ENCODE results near the gene LINGO1. TPM values are rescaled to one million over a fixed set of nuclear protein-coding genes. Genes with fewer than 3 reads are reported as not detected.

The LINGO1 gene
- total and polyA plus RNA-seq, 4 donors, result 0.50 to 1.6 (median 0.75) TPM; not detected in 1

DNA sequence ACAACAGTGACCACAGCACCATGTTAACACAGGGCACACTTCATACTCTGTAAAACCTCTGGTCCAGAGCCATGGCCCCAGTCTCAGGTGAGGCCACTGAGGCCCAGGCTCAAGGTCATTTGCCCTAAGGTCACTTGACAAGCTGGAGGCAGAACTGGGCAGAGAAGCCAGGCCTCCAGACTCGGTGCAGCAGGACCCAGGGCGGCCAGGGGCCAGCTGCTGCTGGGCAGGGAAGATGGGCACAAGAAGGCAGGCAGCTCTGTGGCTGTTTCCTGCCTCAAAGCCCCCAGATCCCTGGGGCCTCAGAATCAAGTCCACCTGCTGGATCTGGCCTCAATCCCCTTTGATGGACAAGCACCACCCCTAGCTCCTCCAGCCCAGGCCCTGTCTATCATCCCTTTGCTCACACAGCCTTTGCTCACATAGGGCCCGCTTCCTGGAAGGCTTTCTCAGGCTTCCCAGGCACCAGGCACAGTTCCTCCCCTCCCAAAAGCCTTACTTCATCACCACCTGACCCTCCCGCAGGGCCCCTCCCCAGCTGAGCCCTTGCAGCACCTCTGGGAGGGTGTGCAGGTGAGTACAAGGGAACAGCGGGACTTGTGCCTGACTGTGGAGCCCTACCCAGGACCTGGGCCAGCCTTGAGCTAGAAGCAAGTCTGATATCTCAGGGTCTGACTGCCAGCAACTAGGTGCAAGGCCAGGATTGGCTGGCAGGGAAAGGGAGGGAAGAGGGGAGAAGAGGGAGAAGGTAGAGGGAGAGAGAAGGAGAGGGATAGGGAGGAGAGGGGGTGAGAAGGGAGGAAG, 38.0 kb upstream of the LINGO1 start:
- Histone ChIP-seq H3K27ac (ENCODE audit: low read depth in 1 of 2, low read length in 2 of 2) (no peak overlapping the region), H3K9me3 (ENCODE audit: control insufficient read depth in 4 of 4, low read length in 3 of 4) (no peaks in the 10 kb centered on the region), H3K4me3 (ENCODE audit: low read depth in 1 of 3, low read length in 3 of 3) (no peak overlapping the region), H3K4me1 (ENCODE audit: control insufficient read depth in 4 of 4, insufficient read depth in 4 of 4, low read length in 3 of 4) (no peaks in the 10 kb centered on the region), H3K9ac (ENCODE audit: low read depth in 1 of 2, low read length in 2 of 2) (no peak overlapping the region), H3K36me3 (ENCODE audit: control insufficient read depth in 4 of 4, insufficient read depth in 3 of 4, low read depth in 1 of 4, low read length in 3 of 4) (no peaks in the 10 kb centered on the region), H3K27me3 (ENCODE audit: control insufficient read depth in 4 of 4, insufficient read depth in 4 of 4, low read length in 3 of 4) (peaks cover 0 to 10% (median under 1%) of the 10 kb centered on the region in 4 donors)
- DNase-seq (ENCODE audit: low spot score), result no peak
- TF ChIP-seq, protein P1, sequence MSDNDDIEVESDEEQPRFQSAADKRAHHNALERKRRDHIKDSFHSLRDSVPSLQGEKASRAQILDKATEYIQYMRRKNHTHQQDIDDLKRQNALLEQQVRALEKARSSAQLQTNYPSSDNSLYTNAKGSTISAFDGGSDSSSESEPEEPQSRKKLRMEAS (IDR thresholded peaks at IDR 0.05), result no peak
- no peak for TF ChIP-seq HNF4G (IDR thresholded peaks at IDR 0.05)
- TF ChIP-seq NR2F2 (IDR thresholded peaks at IDR 0.05), result no peak
- TF ChIP-seq YY1 (IDR thresholded peaks at IDR 0.05), result no peak
- TF ChIP-seq, protein P2, sequence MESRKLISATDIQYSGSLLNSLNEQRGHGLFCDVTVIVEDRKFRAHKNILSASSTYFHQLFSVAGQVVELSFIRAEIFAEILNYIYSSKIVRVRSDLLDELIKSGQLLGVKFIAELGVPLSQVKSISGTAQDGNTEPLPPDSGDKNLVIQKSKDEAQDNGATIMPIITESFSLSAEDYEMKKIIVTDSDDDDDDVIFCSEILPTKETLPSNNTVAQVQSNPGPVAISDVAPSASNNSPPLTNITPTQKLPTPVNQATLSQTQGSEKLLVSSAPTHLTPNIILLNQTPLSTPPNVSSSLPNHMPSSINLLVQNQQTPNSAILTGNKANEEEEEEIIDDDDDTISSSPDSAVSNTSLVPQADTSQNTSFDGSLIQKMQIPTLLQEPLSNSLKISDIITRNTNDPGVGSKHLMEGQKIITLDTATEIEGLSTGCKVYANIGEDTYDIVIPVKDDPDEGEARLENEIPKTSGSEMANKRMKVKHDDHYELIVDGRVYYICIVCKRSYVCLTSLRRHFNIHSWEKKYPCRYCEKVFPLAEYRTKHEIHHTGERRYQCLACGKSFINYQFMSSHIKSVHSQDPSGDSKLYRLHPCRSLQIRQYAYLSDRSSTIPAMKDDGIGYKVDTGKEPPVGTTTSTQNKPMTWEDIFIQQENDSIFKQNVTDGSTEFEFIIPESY (IDR thresholded peaks at IDR 0.05), result no peak
- no peak for TF ChIP-seq EGR1 (IDR thresholded peaks at IDR 0.05; ENCODE audit: low read depth in 2 of 2)
- TF ChIP-seq, protein P3, sequence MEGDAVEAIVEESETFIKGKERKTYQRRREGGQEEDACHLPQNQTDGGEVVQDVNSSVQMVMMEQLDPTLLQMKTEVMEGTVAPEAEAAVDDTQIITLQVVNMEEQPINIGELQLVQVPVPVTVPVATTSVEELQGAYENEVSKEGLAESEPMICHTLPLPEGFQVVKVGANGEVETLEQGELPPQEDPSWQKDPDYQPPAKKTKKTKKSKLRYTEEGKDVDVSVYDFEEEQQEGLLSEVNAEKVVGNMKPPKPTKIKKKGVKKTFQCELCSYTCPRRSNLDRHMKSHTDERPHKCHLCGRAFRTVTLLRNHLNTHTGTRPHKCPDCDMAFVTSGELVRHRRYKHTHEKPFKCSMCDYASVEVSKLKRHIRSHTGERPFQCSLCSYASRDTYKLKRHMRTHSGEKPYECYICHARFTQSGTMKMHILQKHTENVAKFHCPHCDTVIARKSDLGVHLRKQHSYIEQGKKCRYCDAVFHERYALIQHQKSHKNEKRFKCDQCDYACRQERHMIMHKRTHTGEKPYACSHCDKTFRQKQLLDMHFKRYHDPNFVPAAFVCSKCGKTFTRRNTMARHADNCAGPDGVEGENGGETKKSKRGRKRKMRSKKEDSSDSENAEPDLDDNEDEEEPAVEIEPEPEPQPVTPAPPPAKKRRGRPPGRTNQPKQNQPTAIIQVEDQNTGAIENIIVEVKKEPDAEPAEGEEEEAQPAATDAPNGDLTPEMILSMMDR (IDR thresholded peaks at IDR 0.05; ENCODE audit: low read depth, low read length, missing input control), result no peak
- TF ChIP-seq, protein P4, sequence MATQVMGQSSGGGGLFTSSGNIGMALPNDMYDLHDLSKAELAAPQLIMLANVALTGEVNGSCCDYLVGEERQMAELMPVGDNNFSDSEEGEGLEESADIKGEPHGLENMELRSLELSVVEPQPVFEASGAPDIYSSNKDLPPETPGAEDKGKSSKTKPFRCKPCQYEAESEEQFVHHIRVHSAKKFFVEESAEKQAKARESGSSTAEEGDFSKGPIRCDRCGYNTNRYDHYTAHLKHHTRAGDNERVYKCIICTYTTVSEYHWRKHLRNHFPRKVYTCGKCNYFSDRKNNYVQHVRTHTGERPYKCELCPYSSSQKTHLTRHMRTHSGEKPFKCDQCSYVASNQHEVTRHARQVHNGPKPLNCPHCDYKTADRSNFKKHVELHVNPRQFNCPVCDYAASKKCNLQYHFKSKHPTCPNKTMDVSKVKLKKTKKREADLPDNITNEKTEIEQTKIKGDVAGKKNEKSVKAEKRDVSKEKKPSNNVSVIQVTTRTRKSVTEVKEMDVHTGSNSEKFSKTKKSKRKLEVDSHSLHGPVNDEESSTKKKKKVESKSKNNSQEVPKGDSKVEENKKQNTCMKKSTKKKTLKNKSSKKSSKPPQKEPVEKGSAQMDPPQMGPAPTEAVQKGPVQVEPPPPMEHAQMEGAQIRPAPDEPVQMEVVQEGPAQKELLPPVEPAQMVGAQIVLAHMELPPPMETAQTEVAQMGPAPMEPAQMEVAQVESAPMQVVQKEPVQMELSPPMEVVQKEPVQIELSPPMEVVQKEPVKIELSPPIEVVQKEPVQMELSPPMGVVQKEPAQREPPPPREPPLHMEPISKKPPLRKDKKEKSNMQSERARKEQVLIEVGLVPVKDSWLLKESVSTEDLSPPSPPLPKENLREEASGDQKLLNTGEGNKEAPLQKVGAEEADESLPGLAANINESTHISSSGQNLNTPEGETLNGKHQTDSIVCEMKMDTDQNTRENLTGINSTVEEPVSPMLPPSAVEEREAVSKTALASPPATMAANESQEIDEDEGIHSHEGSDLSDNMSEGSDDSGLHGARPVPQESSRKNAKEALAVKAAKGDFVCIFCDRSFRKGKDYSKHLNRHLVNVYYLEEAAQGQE (IDR thresholded peaks at IDR 0.05), result no peak
- TF ChIP-seq SP1 (IDR thresholded peaks at IDR 0.05), result no peak
- TF ChIP-seq RAD21 (IDR thresholded peaks at IDR 0.05), result no peak
- TF ChIP-seq, protein P5, sequence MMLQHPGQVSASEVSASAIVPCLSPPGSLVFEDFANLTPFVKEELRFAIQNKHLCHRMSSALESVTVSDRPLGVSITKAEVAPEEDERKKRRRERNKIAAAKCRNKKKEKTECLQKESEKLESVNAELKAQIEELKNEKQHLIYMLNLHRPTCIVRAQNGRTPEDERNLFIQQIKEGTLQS (IDR thresholded peaks at IDR 0.05), result no peak
- no peak for TF ChIP-seq HNF4A (conservative IDR thresholded peaks at IDR 0.05)
- TF ChIP-seq FOXA1 (IDR thresholded peaks at IDR 0.05), result no peak
- no peak for TF ChIP-seq GABPA (IDR thresholded peaks at IDR 0.05 in 1 of 2, conservative IDR thresholded peaks at IDR 0.05 in 1 of 2)
- TF ChIP-seq JUND (IDR thresholded peaks at IDR 0.05), result no peak
- TF ChIP-seq TAF1 (conservative IDR thresholded peaks at IDR 0.05), result no peak
- no peak for TF ChIP-seq RXRA (IDR thresholded peaks at IDR 0.05)
- TF ChIP-seq FOXA2 (IDR thresholded peaks at IDR 0.05), result no peak
- WGBS, result 76% methylated on average over 5 of the region's 5 CpGs

Measured in liver (tissue), 9 donors.